HepG2 (cell line): Measurements from ENCODE around the gene ADRA2B. TPM values are rescaled to one million over a fixed set of nuclear protein-coding genes. Genes with fewer than 3 reads are reported as not detected.

Experiments
- ATAC-seq: fragments of 200-7000 bp; cut with Tn5 transposase; 3 replicates; pipeline ENCODE4 v1.9.1; 2020; ENCODE audit warnings: mild to moderate bottlenecking, moderate library complexity
- BruUV-seq: library from RNA; stranded (reverse); fragments of 400-500 nt; replicated peaks from 2 replicates; lab custom pipeline; 2021; lab: Mats Ljungman, UMichigan
- CTCF ChIA-PET: fragments of 300-600 bp; formaldehyde crosslinking; extraction: SDS; loops from one replicate; lab custom pipeline; 2021; ENCODE audit warnings: low total read pairs, inconsistent platforms, low intra/inter-chr PET ratio; lab: Yijun Ruan, JAX
- POLR2A ChIA-PET: fragments of 350-600 bp; sonication (Branson Sonifier 250); formaldehyde crosslinking; loops from one replicate; lab custom pipeline; 2020; ENCODE audit warnings: antibody characterized with exemption, inconsistent platforms; lab: Yijun Ruan, JAX
- DNase-seq: peaks from one replicate; pipeline ENCODE4 v3.0.0-alpha.2; 2015; ENCODE audit warnings: low spot score
- FAIRE-seq: peaks from 3 replicates; lab custom pipeline; 2011; peaks lifted over from hg19 to GRCh38; lab: Jason Lieb, UNC
- H2AFZ ChIP-seq: one replicate; pipeline ENCODE4 v1.6.1; 2011; ENCODE audit warnings: low read length, inconsistent platforms
- H3K27ac ChIP-seq: fragments of 300-600 bp; 3 replicates; pipeline ENCODE4 v1.8.0; 2011; ENCODE audit warnings: mixed run types, mild to moderate bottlenecking, mixed read lengths, low read length, inconsistent platforms; ENCODE audit not compliant: insufficient read depth; ENCODE audit errors: extremely low read length
- H3K27me3 ChIP-seq, 2 experiments: fragments of 200-600 bp in 1 of 2; 2 replicates in 1 of 2; 3 replicates in 1 of 2; pipeline versions ENCODE4 v1.6.0 to v1.8.0; 2011; ENCODE audit warnings: low read length in 2 of 2, mild to moderate bottlenecking in 2 of 2, moderate library complexity in 2 of 2, inconsistent platforms in 1 of 2; ENCODE audit not compliant: insufficient read depth in 2 of 2, control insufficient read depth in 1 of 2
- H3K36me3 ChIP-seq, 2 experiments: fragments of 200-600 bp in 1 of 2; replicated peaks in 1 of 2; 2 replicates in 1 of 2; 3 replicates in 1 of 2; pipeline versions ENCODE4 v1.5.1 to v1.8.0; 2011; ENCODE audit warnings: low read length in 2 of 2, inconsistent platforms in 1 of 2; ENCODE audit not compliant: insufficient read depth in 2 of 2, control insufficient read depth in 1 of 2
- H3K4me1 ChIP-seq: 2 replicates; pipeline ENCODE4 v1.5.1; 2012; ENCODE audit warnings: low read length, inconsistent platforms; ENCODE audit not compliant: insufficient read depth
- H3K4me2 ChIP-seq: 2 replicates; pipeline ENCODE4 v1.6.0; 2011; ENCODE audit warnings: low read depth, low read length, inconsistent platforms
- H3K4me3 ChIP-seq, 3 experiments: fragments of 200-600 bp in 1 of 3; sonication (generic), shearing (Covaris generic) in 1 of 3; replicated peaks in 1 of 3; 2 replicates each; pipeline ENCODE4 v1.5.1; 2011 to 2016; ENCODE audit warnings: low read length in 3 of 3, inconsistent platforms in 2 of 3, low read depth in 2 of 3, mild to moderate bottlenecking in 2 of 3, control low read depth in 1 of 3, mixed read lengths in 1 of 3; ENCODE audit not compliant: insufficient read depth in 1 of 3
- H3K79me2 ChIP-seq: one replicate; pipeline ENCODE4 v1.6.1; 2011; ENCODE audit warnings: low read length, inconsistent platforms; ENCODE audit not compliant: insufficient read depth
- H3K9ac ChIP-seq: 2 replicates; pipeline ENCODE4 v1.6.0; 2011; ENCODE audit warnings: mild to moderate bottlenecking, low read depth, low read length, inconsistent platforms; ENCODE audit not compliant: insufficient read depth
- H3K9me3 ChIP-seq: 2 replicates; pipeline ENCODE4 v1.5.1; 2012; ENCODE audit warnings: mild to moderate bottlenecking, low read length
- H4K20me1 ChIP-seq: 2 replicates; pipeline ENCODE4 v1.6.0; 2011; ENCODE audit warnings: inconsistent platforms, mild to moderate bottlenecking, low read length, moderate library complexity; ENCODE audit not compliant: insufficient read depth
- HCFC1 ChIP-seq: fragments of 150-350 bp; IDR thresholded peaks from 2 replicates; pipeline ENCODE4 v1.6.1; 2014; ENCODE audit warnings: low read depth, low read length
- JARID2 ChIP-seq: sonication (generic); formaldehyde crosslinking; IDR thresholded peaks from 2 replicates; pipeline ENCODE4 v1.8.1; 2023; ENCODE audit warnings: missing genetic modification reagents, inconsistent platforms; ENCODE audit not compliant: insufficient replicate concordance
- LRRFIP1 ChIP-seq: sonication (generic); formaldehyde crosslinking; conservative IDR thresholded peaks from 2 replicates; pipeline ENCODE4 v1.4.0; 2020; ENCODE audit warnings: missing genetic modification reagents
- PLSCR1 ChIP-seq: sonication (generic); formaldehyde crosslinking; IDR thresholded peaks from 2 replicates; pipeline ENCODE4 v1.5.0; 2020; ENCODE audit warnings: missing genetic modification reagents, mild to moderate bottlenecking, borderline replicate concordance
- POGK ChIP-seq: sonication (generic); formaldehyde crosslinking; conservative IDR thresholded peaks from 2 replicates; pipeline ENCODE4 v1.8.0; 2022; ENCODE audit warnings: mild to moderate bottlenecking, moderate library complexity, missing genetic modification reagents
- ZFP91 ChIP-seq: sonication (generic); formaldehyde crosslinking; IDR thresholded peaks from 2 replicates; pipeline ENCODE4 v1.9.0; 2022; ENCODE audit warnings: missing genetic modification reagents, mild to moderate bottlenecking, borderline replicate concordance
- ZNF143 ChIP-seq: sonication (generic); formaldehyde crosslinking; IDR thresholded peaks from 2 replicates; pipeline ENCODE4 v1.4.0; 2020; ENCODE audit warnings: missing genetic modification reagents
- ZNF343 ChIP-seq: sonication (generic); formaldehyde crosslinking; IDR thresholded peaks from 2 replicates; pipeline ENCODE4 v1.4.0; 2020; ENCODE audit warnings: mild to moderate bottlenecking, missing genetic modification reagents
- ZNF891 ChIP-seq: sonication (generic); formaldehyde crosslinking; IDR thresholded peaks from 2 replicates; pipeline ENCODE4 v1.5.0; 2020; ENCODE audit warnings: mild to moderate bottlenecking, missing genetic modification reagents
- WGBS: methylation state at CpG from one replicate; pipeline ENCODE4 v1.1.6; 2017; ENCODE audit warnings: low lambda C conversion rate; 5-methylcytosine and 5-hydroxymethylcytosine counted together
- in situ Hi-C: cut with HindIII; loops from 2 replicates; pipeline ENCODE4 v1.10.0; 2017; ENCODE audit warnings: low pct_unique_long_range_greater_than_20kb; ENCODE audit not compliant: extremely low pct_ligation_motif_present
- intact Hi-C: fragments of 100-400 bp; cut with micrococcal nuclease; formaldehyde crosslinking; loops from one replicate; pipeline ENCODE4 v1.10.0; 2022; ENCODE audit not compliant: unreplicated experiment
- polyA plus RNA-seq, 8 experiments: library from polyadenylated mRNA; depleted of rRNA in 3 of 8; stranded (reverse) in 7 of 8; unstranded in 1 of 8; fragments of >200 nt; fragmentation: Illumina TruSeq in 4 of 8; extraction: Trizol in 4 of 8; gene quantifications; 2 replicates each; pipeline versions ENCODE4 v1.2.1 to v1.2.3, GENCODE V29; 2011 to 2016; ENCODE audit warnings: low read depth in 4 of 8, missing spikeins in 1 of 8, mixed read lengths in 1 of 8; ENCODE audit not compliant: insufficient read depth in 1 of 8
- total RNA-seq, 5 experiments: library from RNA; depleted of rRNA; stranded (reverse); fragments of >200 nt; fragmentation: Illumina TruSeq; extraction: Trizol; gene quantifications; 2 replicates each; pipeline ENCODE4 v1.2.3, GENCODE V29; 2016; ENCODE audit warnings: low read depth in 1 of 5

Gene ADRA2B
- total and polyA plus RNA-seq, 2 of the 13 experiments (the other 11 are each of a cell fraction or from before 2014, with no cell fraction given) = not detected

GRCh38 chr2:96087130-96087529 is 29.2 kb downstream of the ADRA2B start:
- Histone ChIP-seq H3K4me3 (no peak overlapping the region), H3K27me3 (peaks cover 12 to 36% of the 10 kb centered on the region in 2 experiments), H3K36me3 (no peaks in the 10 kb centered on the region), H3K4me2 (no peak overlapping the region), H2AFZ (no peak overlapping the region), H3K4me1 (peaks cover 14% of the 10 kb centered on the region), H3K9ac (no peak overlapping the region), H3K9me3 (no peaks in the 10 kb centered on the region), H3K79me2 (no peaks in the 10 kb centered on the region), H4K20me1 (no peaks in the 10 kb centered on the region), H3K27ac (no peak overlapping the region)
- in situ Hi-C loops (no loop called here), intact Hi-C loops (no loop called here)
- ATAC-seq (no peak), DNase-seq (no peak), FAIRE-seq (no peak)
- ChIA-PET POLR2A (no interaction called here), CTCF (no interaction called here)
- TF ChIP-seq ZNF143 (CRISPR knock-in tag) (no peak), HCFC1 (no peak)
- no TSS peak for BruUV-seq
- WGBS = 75% methylated on average over 2 of the region's 2 CpGs

GRCh38 chr2:96085541-96086355 is 30.6 kb downstream of the ADRA2B start:
- no TSS peak for BruUV-seq
- 60% methylated on average over 10 of the region's 12 CpGs for WGBS
- H4K20me1 ChIP-seq = no peaks in the 10 kb centered on the region
- POLR2A ChIA-PET = no interaction called here
- H3K27me3 ChIP-seq = peaks cover 10 to 34% of the 10 kb centered on the region in 2 experiments
- intact Hi-C loops = no loop called here
- H3K9ac ChIP-seq = no peak overlapping the region
- no peak overlapping the region for H3K4me3 ChIP-seq
- CTCF ChIA-PET = no interaction called here
- in situ Hi-C loops = no loop called here
- H3K27ac ChIP-seq = no peak overlapping the region
- no peak overlapping the region for H3K4me2 ChIP-seq
- H3K4me1 ChIP-seq = peaks cover 14% of the 10 kb centered on the region
- FAIRE-seq (no peak), ATAC-seq (no peak), DNase-seq (no peak)
- H3K36me3 ChIP-seq = no peaks in the 10 kb centered on the region
- H2AFZ ChIP-seq = no peak overlapping the region
- H3K79me2 ChIP-seq = no peaks in the 10 kb centered on the region
- no peaks in the 10 kb centered on the region for H3K9me3 ChIP-seq
- TF ChIP-seq ZFP91 (no peak), POGK (CRISPR knock-in tag) (no peak), ZNF343 (CRISPR knock-in tag) (no peak), PLSCR1 (CRISPR knock-in tag) (no peak), LRRFIP1 (CRISPR knock-in tag) (no peak), ZNF891 (CRISPR knock-in tag) (no peak), JARID2 (no peak)
